GM19438 (cell line): ENCODE results near the gene TMEM94.
"Not testable (repeated sequence)": the region's sequence is repeated elsewhere in the genome, so short reads cannot be mapped to it uniquely, and the experiment has no call there.

Experiments
- ATAC-seq: cut with Tn5 transposase; IDR thresholded peaks from one replicate; pipeline ENCODE4 v1.9.1; 2021; ENCODE audit warnings: low read depth; ENCODE audit not compliant: unreplicated experiment

TMEM94 gene

GRCh38 chr17:75442168-75443103 lies 14.0 kb upstream of the TMEM94 start:
- ATAC-seq: no peak

- ATAC-seq: no peak
Measured at GRCh38 chr17:75445296-75445695, 11.1 kb upstream of the TMEM94 start.

- ATAC-seq: not testable (repeated sequence)
Measured at GRCh38 chr17:75445896-75446295, 10.5 kb upstream of the TMEM94 start.

- ATAC-seq: no peak
Measured at GRCh38 chr17:75447951-75448856, 8.2 kb upstream of the TMEM94 start.

- no peak for ATAC-seq
Measured at GRCh38 chr17:75450270-75450669, 6.2 kb upstream of the TMEM94 start.

- ATAC-seq: no peak
Measured at GRCh38 chr17:75454193-75454592, 2.2 kb upstream of the TMEM94 start.

- ATAC-seq: not testable (repeated sequence)
Measured at GRCh38 chr17:75454672-75455071, 1.8 kb upstream of the TMEM94 start.

- no peak for ATAC-seq
Measured at GRCh38 chr17:75456039-75456416, 407 bp upstream of the TMEM94 start.

- no peak for ATAC-seq
Measured at GRCh38 chr17:75457047-75457654, 716 bp downstream of the TMEM94 start.

- no peak for ATAC-seq
Measured at GRCh38 chr17:75459246-75459589, 2.8 kb downstream of the TMEM94 start.

- ATAC-seq: no peak
Measured at GRCh38 chr17:75459590-75460267, 3.3 kb downstream of the TMEM94 start.

GRCh38 chr17:75460295-75460694 lies 3.9 kb downstream of the TMEM94 start:
- ATAC-seq: no peak

- ATAC-seq: no peak
Measured at GRCh38 chr17:75463603-75464002, 7.2 kb downstream of the TMEM94 start.

- ATAC-seq: no peak
Measured at GRCh38 chr17:75465039-75465438, 8.6 kb downstream of the TMEM94 start.

GRCh38 chr17:75468291-75468754 lies 11.9 kb downstream of the TMEM94 start:
- no peak for ATAC-seq

GRCh38 chr17:75468779-75469373 lies 12.4 kb downstream of the TMEM94 start:
- ATAC-seq: no peak

GRCh38 chr17:75471207-75471606 lies 14.8 kb downstream of the TMEM94 start:
- ATAC-seq: no peak

- ATAC-seq: no peak
Measured at GRCh38 chr17:75472119-75472518, 15.7 kb downstream of the TMEM94 start.

- no peak for ATAC-seq
Measured at GRCh38 chr17:75473246-75473645, 16.8 kb downstream of the TMEM94 start.

GRCh38 chr17:75474736-75475135 lies 18.3 kb downstream of the TMEM94 start:
- no peak for ATAC-seq
